Measurements from ENCODE around the gene UFD1. TPM values are rescaled to one million over a fixed set of nuclear protein-coding genes. Genes with fewer than 3 reads are reported as not detected.
A peak's percentile ranks its signal among the peaks of the same experiment; 100 is the strongest.

Gene UFD1
- polyA plus RNA-seq, 1 of the 3 experiments (the other 2 are of a cell fraction), result 111 TPM

- Histone ChIP-seq H3K36me3 (replicated peaks in 1 of 2; ENCODE audit: control insufficient read depth in 1 of 2, insufficient read depth in 2 of 2, low read length in 1 of 2) (no peaks in the 10 kb centered on the region), H3K9ac (no peak overlapping the region), H3K9me2 (no peaks in the 10 kb centered on the region), H3K27me3 (ENCODE audit: insufficient read depth) (no peaks in the 10 kb centered on the region; the same call in 1 of the 2 replicates), H3K27ac (ENCODE audit: low read depth in 2 of 2, low read length in 1 of 2) (no peak overlapping the region), H2AFZ (ENCODE audit: low read depth) (no peak overlapping the region), H3K9me3 (no peaks in the 10 kb centered on the region), H3K4me3 (ENCODE audit: low read depth in 2 of 2, low read length in 1 of 2) (no peak overlapping the region), H3F3A (replicated peaks; ENCODE audit: insufficient read depth) (no peaks in the 10 kb centered on the region), H4K20me1 (ENCODE audit: insufficient read depth) (no peaks in the 10 kb centered on the region), H3K79me2 (ENCODE audit: insufficient read depth) (no peaks in the 10 kb centered on the region), H3K4me1 (ENCODE audit: control insufficient read depth in 1 of 2, insufficient read depth in 2 of 2, low read depth in 1 of 2, low read length in 1 of 2) (peaks cover 0 to 10% of the 10 kb centered on the region in 2 experiments; a peak in 1 of 4 replicates), H3K4me2 (no peak overlapping the region)
- TF ChIP-seq GATA2 (CRISPR knock-in tag; IDR thresholded peaks at IDR 0.05) (no peak), PBX3 (IDR thresholded peaks at IDR 0.05) (no peak), EZH2phosphoT487 (IDR thresholded peaks at IDR 0.05; ENCODE audit: borderline replicate concordance, low read depth) (no peak)
- ChIA-PET CTCF (no interaction called here), POLR2A (no interaction called here)
- 80% methylated on average over 11 of the region's 15 CpGs for WGBS (ENCODE audit: low lambda C conversion rate)
- DNase-seq, result no peak
These were observed 46.2 kb upstream of the UFD1 start for GRCh38 chr22:19525116-19525660.

DNA sequence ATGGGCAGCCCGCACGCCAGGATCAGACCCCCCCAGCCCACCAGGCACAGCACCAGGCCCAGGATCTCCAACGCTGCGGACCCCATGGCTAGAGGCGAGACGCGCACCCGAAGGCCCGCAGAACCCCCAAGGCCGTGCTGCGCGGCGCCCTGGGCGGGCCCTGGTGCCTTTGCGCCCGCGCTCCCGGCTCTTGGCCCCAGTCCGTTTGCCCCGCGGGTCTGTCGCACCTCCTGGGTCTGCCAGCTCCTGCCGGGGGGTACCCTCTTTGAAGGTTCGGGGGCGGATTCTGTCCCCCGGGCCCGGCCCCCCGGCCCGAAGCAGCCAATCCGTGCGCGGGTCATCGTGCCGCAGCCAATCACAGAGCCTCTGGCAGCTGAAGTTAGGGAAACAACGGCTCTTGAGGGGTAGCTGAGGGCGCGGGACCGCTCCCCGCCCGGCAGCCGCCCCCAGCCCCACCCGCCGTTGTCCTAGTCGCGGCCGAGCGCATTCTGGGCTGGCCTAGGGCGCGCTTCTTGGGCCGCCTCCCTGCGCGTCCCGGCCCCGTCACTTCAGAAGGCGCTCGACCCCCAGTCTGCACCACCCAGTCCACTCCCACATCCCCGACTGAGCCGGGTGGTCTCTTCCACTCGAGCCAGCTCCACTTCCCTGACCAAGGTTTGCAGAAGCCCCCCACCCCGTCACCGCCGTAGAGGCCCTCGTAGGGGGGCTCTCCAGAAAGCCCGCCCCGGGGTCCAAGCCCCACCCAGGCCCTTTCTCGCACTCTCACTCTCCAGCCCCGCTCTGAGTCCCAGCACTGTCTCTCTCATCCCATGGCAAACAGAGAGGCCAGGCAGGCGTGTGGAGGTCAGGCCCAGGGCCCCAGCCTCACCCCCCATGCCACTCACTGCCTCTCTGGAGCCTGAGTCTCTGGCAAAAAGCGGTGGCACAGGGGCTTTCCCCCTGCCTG lies 45.5 kb upstream of the UFD1 start, which contains the start of gene CLDN5:
CLDN5 (minus strand) TSS at position 241 of the 946 bp plus-strand sequence; CDS start at position 86, 155 bp downstream.
- POLR2A ChIA-PET, result no interaction called here
- Histone ChIP-seq H3K79me2 (ENCODE audit: insufficient read depth) (no peaks in the 10 kb centered on the region), H4K20me1 (ENCODE audit: insufficient read depth) (no peaks in the 10 kb centered on the region), H3K9me2 (no peaks in the 10 kb centered on the region), H3F3A (replicated peaks; ENCODE audit: insufficient read depth) (no peaks in the 10 kb centered on the region), H2AFZ (ENCODE audit: low read depth) (no peak within 1 kb of the TSS), H3K27ac (ENCODE audit: low read depth in 2 of 2, low read length in 1 of 2) (no peak within 1 kb of the TSS), H3K36me3 (replicated peaks in 1 of 2; ENCODE audit: control insufficient read depth in 1 of 2, insufficient read depth in 2 of 2, low read length in 1 of 2) (no peaks in the 10 kb centered on the region), H3K27me3 (ENCODE audit: insufficient read depth) (no peaks in the 10 kb centered on the region), H3K9ac (no peak within 1 kb of the TSS), H3K9me3 (no peaks in the 10 kb centered on the region), H3K4me1 (ENCODE audit: control insufficient read depth in 1 of 2, insufficient read depth in 2 of 2, low read depth in 1 of 2, low read length in 1 of 2) (peaks cover 0 to 10% of the 10 kb centered on the region in 2 experiments; a peak in 1 of 4 replicates), H3K4me2 (0 out of 2 replicates have a peak within 1 kb of the TSS, but pooled peaks have one; percentile 24), H3K4me3 (ENCODE audit: low read depth in 2 of 2, low read length in 1 of 2) (peak within 1 kb of the TSS in 1 of 2 experiments; percentile 35; a peak in 1 of 4 replicates)
- TF ChIP-seq YY1 (IDR thresholded peaks at IDR 0.05; ENCODE audit: low read depth), result no peak
- CTCF ChIA-PET, result interaction anchor here (1.3 kb wide), 1 partner anchor 106 kb away, joined by 4 read pairs; no protein-coding TSS in a partner anchor
- DNase-seq, result peak; percentile 89
- WGBS (ENCODE audit: low lambda C conversion rate), result 36% methylated on average over 33 of the region's 69 CpGs

Measured in SK-N-SH (cell line).